Left lung (tissue), 10 donors: Measurements from ENCODE around the gene PTPRCAP. TPM values are rescaled to one million over a fixed set of nuclear protein-coding genes. Genes with fewer than 3 reads are reported as not detected.
A peak's percentile ranks its signal among the peaks of the same experiment; 100 is the strongest.

ENCODE experiments used
- ATAC-seq: fragments of 200-7000 bp; cut with Tn5 transposase; one replicate; pipeline ENCODE4 v1.9.1; 2020; ENCODE audit warnings: moderate library complexity
- DNase-seq, 4 donors: peaks; one replicate each; pipeline ENCODE4 v3.0.0-alpha.2; 2013 to 2020
- H3K27ac ChIP-seq, 2 donors: fragments of 200-600 bp; sonication (generic) in 1 of 2; one replicate each; pipeline versions ENCODE4 v1.5.0 to v1.8.0; 2020 to 2021
- H3K27me3 ChIP-seq, 2 donors: fragments of 200-600 bp; sonication (generic) in 1 of 2; one replicate each; pipeline versions ENCODE4 v1.5.0 to v1.8.0; 2020 to 2021
- H3K36me3 ChIP-seq, 2 donors: fragments of 200-600 bp; sonication (generic) in 1 of 2; one replicate each; pipeline versions ENCODE4 v1.5.0 to v1.8.0; 2020 to 2021
- H3K4me1 ChIP-seq, 2 donors: fragments of 200-600 bp; one replicate each; pipeline ENCODE4 v1.8.0; 2021
- H3K4me3 ChIP-seq, 2 donors: fragments of 200-600 bp; sonication (generic) in 1 of 2; one replicate each; pipeline versions ENCODE4 v1.5.0 to v1.8.0; 2020 to 2021; ENCODE audit warnings: mild to moderate bottlenecking in 1 of 2
- H3K9me3 ChIP-seq, 2 donors: fragments of 200-600 bp; sonication (generic) in 1 of 2; one replicate each; pipeline versions ENCODE4 v1.5.0 to v1.8.0; 2020 to 2021
- intact Hi-C, 2 donors: fragments of 100-400 bp; cut with DNase I; formaldehyde crosslinking; loops; one replicate each; pipeline versions ENCODE4 v1.11.2 to v1.14.2; 2022
- polyA plus RNA-seq, 6 donors: library from polyadenylated mRNA; unstranded; fragments of 120-200 nt; gene quantifications; one replicate each; pipeline ENCODE4 v1.2.1, GENCODE V29; 2013; ENCODE audit not compliant: insufficient read length in 6 of 6
- total RNA-seq, 2 donors: library from RNA; stranded (reverse); fragmentation: NEBNext Ultra II Directional; extraction: Animal tissue kit (Norgen Biotek cat#: 25700); gene quantifications; one replicate each; pipeline ENCODE4 v1.2.1, GENCODE V29; 2021
- TF ChIP-seq, protein P1 (sequence below), 2 donors: fragments of 200-600 bp; sonication (generic) in 1 of 2; IDR thresholded peaks; one replicate each; pipeline versions ENCODE4 v1.5.0 to v1.8.0; 2021; ENCODE audit warnings: antibody characterized with exemption in 2 of 2
- donor health status: DM: no; HTN: yes; CAD: no.
- donor health status: DM: no; HTN: no; CAD: no.

The PTPRCAP gene
- total and polyA plus RNA-seq, 8 donors: 1.6 to 12.5 (median 2.7) TPM

DNA sequence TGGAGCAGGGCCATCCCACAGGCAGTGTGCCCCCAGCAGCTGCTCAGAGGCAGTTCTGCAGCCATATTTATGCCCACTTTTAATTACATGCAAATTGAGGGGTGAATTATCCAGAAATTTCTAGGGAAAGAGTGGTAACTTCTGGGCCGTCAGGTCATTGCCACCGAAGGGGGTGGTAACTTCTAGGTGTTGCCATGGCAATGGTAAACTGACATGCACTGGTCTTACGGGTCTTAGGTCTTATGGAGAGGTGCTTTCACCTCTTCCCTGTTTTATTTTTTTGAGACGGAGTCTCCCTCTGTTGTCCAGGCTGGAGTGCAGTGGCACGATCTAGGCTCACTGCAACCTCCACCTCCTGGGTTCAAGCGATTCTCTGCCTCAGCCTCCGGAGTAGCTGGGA, 35.4 kb upstream of the PTPRCAP start:
- intact Hi-C loops: no loop called here

DNA sequence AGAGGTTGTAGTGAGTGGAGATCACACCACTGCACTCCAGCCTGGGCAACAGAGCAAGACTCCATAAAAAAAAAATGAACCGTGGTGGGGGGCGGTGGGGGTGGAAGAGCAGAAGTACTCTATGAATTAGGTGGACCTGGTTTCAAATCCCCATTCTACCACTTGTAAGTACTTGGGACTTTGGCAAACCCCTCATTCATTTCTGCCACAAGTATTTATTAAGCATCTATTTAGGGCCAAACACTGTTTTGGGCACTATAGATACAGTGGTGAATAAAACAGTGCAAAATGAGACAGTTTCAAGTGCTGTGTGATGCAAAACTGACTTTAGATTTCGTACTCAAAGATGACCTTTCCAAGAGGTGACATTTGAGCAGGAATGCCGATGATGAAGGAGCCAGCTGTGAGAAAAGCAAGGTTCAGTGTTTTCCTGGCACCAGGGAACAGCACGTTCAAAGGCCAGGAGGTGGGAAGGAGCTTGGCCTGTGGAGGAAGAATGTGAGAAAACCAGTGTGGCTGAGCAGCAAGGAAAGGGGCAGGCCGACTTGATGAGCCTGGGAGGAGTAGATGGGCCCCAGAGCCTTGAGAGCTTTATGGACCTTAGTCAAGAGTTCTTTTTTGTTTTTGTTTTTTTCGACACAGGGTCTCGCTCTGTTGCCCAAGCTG, 33.0 kb upstream of the PTPRCAP start:
- Histone ChIP-seq H3K36me3 (no peaks in the 10 kb centered on the region), H3K27me3 (no peaks in the 10 kb centered on the region), H3K27ac (no peak overlapping the region), H3K4me3 (no peak overlapping the region), H3K9me3 (no peaks in the 10 kb centered on the region), H3K4me1 (peaks cover 13 to 34% of the 10 kb centered on the region in 2 donors)
- intact Hi-C loops: no loop called here
- no peak for ATAC-seq
- DNase-seq: no peak
- TF ChIP-seq, protein P1, sequence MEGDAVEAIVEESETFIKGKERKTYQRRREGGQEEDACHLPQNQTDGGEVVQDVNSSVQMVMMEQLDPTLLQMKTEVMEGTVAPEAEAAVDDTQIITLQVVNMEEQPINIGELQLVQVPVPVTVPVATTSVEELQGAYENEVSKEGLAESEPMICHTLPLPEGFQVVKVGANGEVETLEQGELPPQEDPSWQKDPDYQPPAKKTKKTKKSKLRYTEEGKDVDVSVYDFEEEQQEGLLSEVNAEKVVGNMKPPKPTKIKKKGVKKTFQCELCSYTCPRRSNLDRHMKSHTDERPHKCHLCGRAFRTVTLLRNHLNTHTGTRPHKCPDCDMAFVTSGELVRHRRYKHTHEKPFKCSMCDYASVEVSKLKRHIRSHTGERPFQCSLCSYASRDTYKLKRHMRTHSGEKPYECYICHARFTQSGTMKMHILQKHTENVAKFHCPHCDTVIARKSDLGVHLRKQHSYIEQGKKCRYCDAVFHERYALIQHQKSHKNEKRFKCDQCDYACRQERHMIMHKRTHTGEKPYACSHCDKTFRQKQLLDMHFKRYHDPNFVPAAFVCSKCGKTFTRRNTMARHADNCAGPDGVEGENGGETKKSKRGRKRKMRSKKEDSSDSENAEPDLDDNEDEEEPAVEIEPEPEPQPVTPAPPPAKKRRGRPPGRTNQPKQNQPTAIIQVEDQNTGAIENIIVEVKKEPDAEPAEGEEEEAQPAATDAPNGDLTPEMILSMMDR (IDR thresholded peaks at IDR 0.05): no peak

More for the DNA sequence above, 35.4 kb upstream of the PTPRCAP start:
- no peaks in the 10 kb centered on the region for H3K36me3 ChIP-seq
- H3K27me3 ChIP-seq: no peaks in the 10 kb centered on the region
- peaks cover 8 to 14% of the 10 kb centered on the region in 2 donors for H3K4me1 ChIP-seq
- no peak for DNase-seq
- no peak overlapping the region for H3K4me3 ChIP-seq
- TF ChIP-seq, protein P1 (IDR thresholded peaks at IDR 0.05): no peak
- H3K9me3 ChIP-seq: no peaks in the 10 kb centered on the region
- H3K27ac ChIP-seq: no peak overlapping the region
- ATAC-seq: no peak

DNA sequence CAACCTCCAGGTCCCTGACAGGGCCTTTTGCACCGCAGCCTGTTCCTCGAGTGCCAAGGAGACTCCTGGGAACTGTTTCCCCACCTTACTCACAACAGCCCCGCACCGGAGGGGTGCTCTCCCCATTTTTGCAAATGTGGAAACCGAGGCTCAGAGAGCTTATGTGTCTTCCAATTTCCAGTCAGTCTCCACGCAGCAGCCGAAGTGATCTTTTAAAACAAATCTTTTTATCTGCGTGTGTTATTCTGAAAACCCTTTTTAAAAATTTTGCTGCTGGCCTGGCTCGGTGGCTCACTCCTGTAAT, 32.0 kb upstream of the PTPRCAP start:
- Histone ChIP-seq H3K4me1 (peaks cover 13 to 41% of the 10 kb centered on the region in 2 donors), H3K27me3 (no peaks in the 10 kb centered on the region), H3K9me3 (no peaks in the 10 kb centered on the region), H3K4me3 (peak overlapping the region; percentile 94 to 96), H3K36me3 (no peaks in the 10 kb centered on the region), H3K27ac (peak overlapping the region; percentile 84 to 88)
- intact Hi-C loops: no loop called here
- TF ChIP-seq, protein P1 (IDR thresholded peaks at IDR 0.05): no peak
- no peak for DNase-seq
- ATAC-seq: no peak

DNA sequence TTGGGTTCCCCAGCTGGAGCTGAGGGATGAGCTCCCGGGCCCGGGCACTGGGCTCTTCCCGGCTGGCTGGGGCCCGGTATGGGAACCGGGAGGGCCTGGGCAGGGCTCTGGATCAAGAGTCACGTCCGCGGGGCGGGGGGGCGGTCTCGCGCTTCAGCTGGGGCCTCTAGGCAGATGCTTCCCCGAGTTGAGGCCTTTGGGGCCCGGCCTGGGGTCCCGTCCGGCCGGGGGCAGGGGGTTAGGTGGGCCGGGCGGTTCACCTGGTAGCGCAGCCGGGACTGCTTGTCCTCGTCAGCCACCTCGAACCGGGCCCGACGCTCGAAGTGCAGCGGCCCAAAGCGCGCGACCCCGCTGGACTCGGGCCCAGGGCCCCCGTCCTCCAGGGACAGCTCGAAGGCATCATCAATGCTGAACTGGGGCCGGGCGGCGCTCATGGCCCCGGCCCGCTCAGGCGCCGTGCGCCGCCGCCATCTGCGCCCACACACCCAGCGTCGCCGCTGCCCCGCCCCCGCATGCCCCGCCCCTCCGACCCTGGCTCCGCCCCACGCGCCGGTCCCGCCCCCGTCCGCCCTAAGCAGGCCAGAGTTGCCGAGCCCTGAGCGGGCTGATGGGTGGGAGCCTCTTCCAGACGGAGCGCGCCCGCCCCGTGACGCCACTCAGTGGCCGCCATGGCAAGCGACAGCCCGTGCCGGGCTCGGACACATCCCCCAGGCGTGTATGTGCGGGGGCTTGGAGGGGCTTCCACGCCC, 31.5 kb upstream of the PTPRCAP start, which contains the start of gene TMEM134:
TSS of gene TMEM134 (minus strand) at position 493 of the 749 bp plus-strand sequence. CDS start at position 434, 59 bp downstream.
- peak; percentile 89 for ATAC-seq

DNA sequence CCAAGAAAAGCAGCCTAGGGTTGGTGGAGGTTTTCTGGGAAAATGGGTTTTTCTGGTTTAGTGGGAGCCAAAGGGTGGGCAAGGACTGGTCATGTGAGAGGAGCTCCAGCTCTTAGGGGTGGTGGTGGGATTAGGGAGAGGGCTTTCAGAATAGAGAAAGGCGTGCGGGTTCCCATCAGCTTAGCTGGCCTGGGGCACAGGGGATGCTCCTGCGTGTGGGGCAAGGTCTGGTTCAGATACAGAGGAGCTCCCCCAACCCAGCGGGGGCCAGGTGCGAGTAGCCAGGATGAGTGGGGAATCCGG, 30.9 kb upstream of the PTPRCAP start:
- Histone ChIP-seq H3K27me3 (no peaks in the 10 kb centered on the region), H3K9me3 (no peaks in the 10 kb centered on the region), H3K27ac (peak overlapping the region; percentile 74 to 88), H3K4me3 (peak overlapping the region; percentile 94 to 96), H3K4me1 (peaks cover 13 to 50% of the 10 kb centered on the region in 2 donors), H3K36me3 (no peaks in the 10 kb centered on the region)
- TF ChIP-seq, protein P1 (IDR thresholded peaks at IDR 0.05): no peak
- ATAC-seq (peak; percentile 0), DNase-seq (no peak)
- intact Hi-C loops: no loop called here

More for the DNA sequence above, 31.5 kb upstream of the PTPRCAP start, which contains the start of gene TMEM134:
- intact Hi-C loops: no loop called here
- TF ChIP-seq, protein P1 (IDR thresholded peaks at IDR 0.05): peak; percentile 27 to 38
- H3K4me1 ChIP-seq: peaks cover 13 to 46% of the 10 kb centered on the region in 2 donors
- H3K36me3 ChIP-seq: no peaks in the 10 kb centered on the region
- H3K27me3 ChIP-seq: no peaks in the 10 kb centered on the region
- peak within 1 kb of the TSS; percentile 84 to 88 for H3K27ac ChIP-seq
- H3K9me3 ChIP-seq: no peaks in the 10 kb centered on the region
- peak within 1 kb of the TSS; percentile 94 to 96 for H3K4me3 ChIP-seq
- DNase-seq: peak; percentile 86 to 99 (median 94)
